GM18867 (cell line): Measurements from ENCODE around the gene GJD3.
"Not testable (repeated sequence)": the region's sequence is repeated elsewhere in the genome, so short reads cannot be mapped to it uniquely, and the experiment has no call there.

Source experiments
- ATAC-seq: cut with Tn5 transposase; IDR thresholded peaks from one replicate; pipeline ENCODE4 v1.9.1; 2021; ENCODE audit warnings: mild to moderate bottlenecking, moderate library complexity; ENCODE audit not compliant: unreplicated experiment

The GJD3 gene

GRCh38 chr17:40364121-40364861, at the start of gene GJD3:
Gene GJD3, minus strand, starts transcription at chr17:40364737. Its CDS starts 922 bp downstream, at chr17:40363815.
- ATAC-seq = no peak

GRCh38 chr17:40414312-40414711, 49.8 kb upstream of the GJD3 start:
- ATAC-seq = not testable (repeated sequence)

GRCh38 chr17:40412880-40413279, 48.3 kb upstream of the GJD3 start:
- ATAC-seq = no peak

GRCh38 chr17:40411821-40412220, 47.3 kb upstream of the GJD3 start:
- ATAC-seq = no peak

- ATAC-seq = no peak
Measured at GRCh38 chr17:40410082-40410481, 45.5 kb upstream of the GJD3 start.

- not testable (repeated sequence) for ATAC-seq
Measured at GRCh38 chr17:40409540-40409939, 45.0 kb upstream of the GJD3 start.

GRCh38 chr17:40407460-40407859, 42.9 kb upstream of the GJD3 start:
- no peak for ATAC-seq

- no peak for ATAC-seq
Measured at GRCh38 chr17:40404003-40404402, 39.5 kb upstream of the GJD3 start.

GRCh38 chr17:40402668-40403067, 38.1 kb upstream of the GJD3 start:
- no peak for ATAC-seq

GRCh38 chr17:40399185-40399584, 34.6 kb upstream of the GJD3 start:
- ATAC-seq = no peak

GRCh38 chr17:40386555-40386954, 22.0 kb upstream of the GJD3 start:
- not testable (repeated sequence) for ATAC-seq

GRCh38 chr17:40382251-40382650, 17.7 kb upstream of the GJD3 start:
- ATAC-seq = no peak

GRCh38 chr17:40378966-40379365, 14.4 kb upstream of the GJD3 start:
- ATAC-seq = no peak

- no peak for ATAC-seq
Measured at GRCh38 chr17:40377832-40378231, 13.3 kb upstream of the GJD3 start.

GRCh38 chr17:40376541-40376940, 12.0 kb upstream of the GJD3 start:
- not testable (repeated sequence) for ATAC-seq

- ATAC-seq = not testable (repeated sequence)
Measured at GRCh38 chr17:40375786-40376185, 11.2 kb upstream of the GJD3 start.

GRCh38 chr17:40374821-40375498, 10.4 kb upstream of the GJD3 start:
- no peak for ATAC-seq

- no peak for ATAC-seq
Measured at GRCh38 chr17:40373999-40374398, 9.5 kb upstream of the GJD3 start.

- ATAC-seq = no peak
Measured at GRCh38 chr17:40373324-40373723, 8.8 kb upstream of the GJD3 start.

GRCh38 chr17:40372644-40373043, 8.1 kb upstream of the GJD3 start:
- not testable (repeated sequence) for ATAC-seq

- no peak for ATAC-seq
Measured at GRCh38 chr17:40372031-40372430, 7.5 kb upstream of the GJD3 start.

GRCh38 chr17:40371261-40371929, 6.9 kb upstream of the GJD3 start:
- no peak for ATAC-seq
